KMS-11 (cell line): ENCODE results near the gene PKLR.

Source experiments
- H2AFZ ChIP-seq: fragments of 200-600 bp; sonication (generic); 2 replicates; pipeline ENCODE4 v1.6.1; 2016; ENCODE audit warnings: antibody characterized with exemption, mixed run types, low read depth
- H3K27ac ChIP-seq: fragments of 200-600 bp; sonication (generic); 2 replicates; pipeline ENCODE4 v1.6.1; 2016; ENCODE audit warnings: mild to moderate bottlenecking, mixed run types
- H3K27me3 ChIP-seq: fragments of 200-600 bp; sonication (generic); 2 replicates; pipeline ENCODE4 v1.6.1; 2017; ENCODE audit warnings: mild to moderate bottlenecking, low read depth, mixed run types, moderate library complexity; ENCODE audit not compliant: insufficient read depth
- H3K36me3 ChIP-seq: fragments of 200-600 bp; sonication (generic); 2 replicates; pipeline ENCODE4 v1.6.1; 2017; ENCODE audit warnings: mild to moderate bottlenecking, mixed run types; ENCODE audit not compliant: insufficient read depth
- H3K4me1 ChIP-seq: fragments of 200-600 bp; sonication (generic); 2 replicates; pipeline ENCODE4 v1.6.1; 2016; ENCODE audit warnings: mild to moderate bottlenecking, low read depth, mixed run types; ENCODE audit not compliant: poor library complexity, severe bottlenecking
- H3K4me2 ChIP-seq: fragments of 200-600 bp; sonication (generic); 2 replicates; pipeline ENCODE4 v1.7.0; 2016; ENCODE audit warnings: mild to moderate bottlenecking, mixed run types
- H3K4me3 ChIP-seq: fragments of 200-600 bp; sonication (generic); IDR thresholded peaks from 2 replicates; pipeline ENCODE4 v1.6.1; 2017; ENCODE audit warnings: low read depth, low read length, mixed read lengths; ENCODE audit not compliant: insufficient read depth
- H3K79me2 ChIP-seq: fragments of 200-600 bp; sonication (generic); 2 replicates; pipeline ENCODE4 v1.6.1; 2016; ENCODE audit warnings: low read depth, mixed run types; ENCODE audit not compliant: insufficient read depth
- H3K9ac ChIP-seq: fragments of 200-600 bp; sonication (generic); 2 replicates; pipeline ENCODE4 v1.6.1; 2016; ENCODE audit warnings: mild to moderate bottlenecking, mixed run types
- H4K20me1 ChIP-seq: fragments of 200-600 bp; sonication (generic); 2 replicates; pipeline ENCODE4 v1.6.1; 2016; ENCODE audit warnings: mild to moderate bottlenecking, mixed run types; ENCODE audit not compliant: insufficient read depth
- CTCF ChIP-seq: fragments of 200-600 bp; sonication (generic); conservative IDR thresholded peaks from 2 replicates; pipeline ENCODE4 v1.6.1; 2017; ENCODE audit warnings: low read depth, mild to moderate bottlenecking, antibody characterized with exemption, low read length, moderate library complexity, mixed read lengths

Gene PKLR

GRCh38 chr1:155241069-155241679, 60.1 kb downstream of the PKLR start:
- Histone ChIP-seq H4K20me1 (no peaks in the 10 kb centered on the region), H3K27me3 (no peaks in the 10 kb centered on the region), H2AFZ (peak overlapping the region; percentile 57), H3K4me2 (peak overlapping the region; percentile 44), H3K4me3 (peak overlapping the region; percentile 98), H3K9ac (peak overlapping the region; percentile 5; the same call in 1 of the 2 replicates), H3K79me2 (no peaks in the 10 kb centered on the region), H3K36me3 (no peaks in the 10 kb centered on the region; the same call in 1 of the 2 replicates), H3K4me1 (peaks cover 38% of the 10 kb centered on the region), H3K27ac (no peak overlapping the region)
- TF ChIP-seq CTCF: no peak
